Stomach (tissue), 9 donors: ENCODE data around the gene ANTKMT. TPM values are rescaled to one million over a fixed set of nuclear protein-coding genes. Genes with fewer than 3 reads are reported as not detected.

Experiments used
- DNase-seq, 2 donors: peaks; one replicate each; pipeline versions ENCODE4 v3.0.0 to v3.0.0-alpha.2; 2013 to 2019
- H3K27ac ChIP-seq, 5 donors: fragments of 200-600 bp in 4 of 5; sonication (generic) in 4 of 5; one replicate each; pipeline ENCODE4 v1.5.1; 2013 to 2019; ENCODE audit warnings: mild to moderate bottlenecking in 1 of 5, moderate library complexity in 1 of 5
- H3K27me3 ChIP-seq, 3 donors: fragments of 200-600 bp; sonication (generic); one replicate each; pipeline ENCODE4 v1.5.1; 2017 to 2019; ENCODE audit warnings: mixed run types in 1 of 3
- H3K36me3 ChIP-seq, 4 donors: fragments of 200-600 bp; sonication (generic); 1 replicate in 3 of 4; 2 replicates in 1 of 4; pipeline ENCODE4 v1.5.1; 2016 to 2019
- H3K4me1 ChIP-seq, 4 donors: fragments of 200-600 bp; sonication (generic); one replicate each; pipeline ENCODE4 v1.5.1; 2016 to 2019
- H3K4me3 ChIP-seq, 4 donors: fragments of 200-600 bp; sonication (generic) in 3 of 4; one replicate each; pipeline ENCODE4 v1.5.1; 2016 to 2019; ENCODE audit warnings: mild to moderate bottlenecking in 1 of 4
- H3K9me3 ChIP-seq, 4 donors: fragments of 200-600 bp; sonication (generic); one replicate each; pipeline ENCODE4 v1.5.1; 2016 to 2019
- CTCF ChIP-seq, 7 experiments: fragments of 450-650 bp in 4 of 7; fragments of 200-600 bp in 3 of 7; sonication (generic) in 3 of 7; IDR thresholded peaks; one replicate each; pipeline ENCODE4 v1.5.1; 2016 to 2019; ENCODE audit warnings: antibody characterized with exemption in 7 of 7, control low read depth in 2 of 7, mild to moderate bottlenecking in 1 of 7
- EP300 ChIP-seq: sonication (generic); formaldehyde crosslinking; IDR thresholded peaks from one replicate; pipeline ENCODE4 v1.6.1; 2017; ENCODE audit warnings: antibody characterized with exemption
- POLR2A ChIP-seq, 4 donors: fragments of 450-650 bp; IDR thresholded peaks; one replicate each; pipeline ENCODE4 v1.6.1; 2016; ENCODE audit warnings: antibody characterized with exemption in 4 of 4, control low read depth in 2 of 4, mild to moderate bottlenecking in 1 of 4, moderate library complexity in 1 of 4
- POLR2AphosphoS5 ChIP-seq, 3 donors: sonication (generic); formaldehyde crosslinking; IDR thresholded peaks; one replicate each; pipeline ENCODE4 v1.6.1; 2016; ENCODE audit warnings: antibody characterized with exemption in 3 of 3
- WGBS, 5 donors: extraction: QIAGEN DNeasy Blood & Tissue Kit in 3 of 5; methylation state at CpG; one replicate each; pipeline versions ENCODE4 v1.1.5 to v1.1.7; 2013 to 2018; 5-methylcytosine and 5-hydroxymethylcytosine counted together
- intact Hi-C: fragments of 100-400 bp; cut with DNase I; formaldehyde crosslinking; loops from one replicate; pipeline ENCODE4 v1.15.1; 2023; ENCODE audit warnings: low total_unique reads
- polyA plus RNA-seq, 3 donors: library from polyadenylated mRNA; stranded (reverse); fragments of 200-250 nt; gene quantifications; one replicate each; pipeline ENCODE4 v1.2.3, GENCODE V29; 2013
- total RNA-seq, 5 donors: library from RNA; depleted of rRNA; stranded (reverse); fragments of >200 nt; gene quantifications; one replicate each; pipeline versions ENCODE4 v1.1.0 to v1.2.3, GENCODE V29; 2014 to 2016
- donor health status: healthy with polysubstance abuse.
- donor health status: Bipolar disorder and iron deficiency.
- donor health status: healthy.

ANTKMT gene
- total and polyA plus RNA-seq, 8 donors: 9.7 to 602 (median 51.5) TPM

DNA sequence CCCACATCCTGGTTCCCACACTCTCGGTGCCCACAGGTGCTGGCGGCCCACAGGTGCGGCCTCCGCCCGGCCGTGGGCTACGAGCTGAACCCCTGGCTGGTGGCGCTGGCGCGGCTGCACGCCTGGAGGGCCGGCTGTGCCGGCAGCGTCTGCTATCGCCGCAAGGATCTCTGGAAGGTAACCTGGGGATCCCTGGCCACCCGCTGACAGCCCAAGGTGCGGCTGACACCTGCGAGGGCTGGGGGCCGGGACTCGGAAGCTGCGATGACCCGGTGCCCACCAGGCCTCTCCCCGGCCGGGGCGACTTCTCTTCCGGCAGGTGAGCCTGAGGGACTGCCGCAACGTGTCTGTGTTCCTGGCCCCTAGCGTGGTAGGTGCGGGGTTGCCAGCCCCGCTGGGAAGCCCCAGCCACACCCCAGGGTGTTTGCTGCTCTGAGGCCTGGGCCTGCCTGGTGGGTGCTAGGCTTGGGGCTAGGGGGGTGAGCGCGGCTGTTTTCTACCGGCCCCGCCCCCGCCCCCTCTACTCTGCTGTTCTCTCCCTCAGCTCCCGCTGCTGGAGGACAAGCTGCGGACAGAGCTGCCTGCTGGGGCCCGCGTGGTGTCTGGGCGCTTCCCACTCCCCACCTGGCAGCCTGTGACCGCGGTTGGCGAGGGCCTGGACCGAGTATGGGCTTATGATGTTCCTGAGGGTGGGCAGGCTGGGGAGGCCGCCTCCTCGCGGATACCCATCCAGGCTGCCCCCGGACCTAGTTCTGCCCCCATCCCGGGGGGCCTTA lies 1.0 kb downstream of the ANTKMT start:
- WGBS, 5 donors: 82 to 88% (median 85%) methylated on average over 22 to 51 of the region's 51 CpGs
- peak overlapping the region; percentile 88 to 94 (median 90) for H3K27ac ChIP-seq
- no peaks in the 10 kb centered on the region for H3K9me3 ChIP-seq
- H3K27me3 ChIP-seq: peaks cover 0 to 37% (median 5%) of the 10 kb centered on the region in 3 donors
- peak overlapping the region; percentile 63 to 88 (median 80) for H3K4me3 ChIP-seq
- peaks cover 28 to 57% (median 55%) of the 10 kb centered on the region in 4 donors for H3K4me1 ChIP-seq
- intact Hi-C loops: no loop called here
- peaks cover 0 to 13% (median 0%) of the 10 kb centered on the region in 4 donors for H3K36me3 ChIP-seq
- no peak for TF ChIP-seq POLR2AphosphoS5 (IDR thresholded peaks at IDR 0.05)
- no peak for TF ChIP-seq POLR2A (IDR thresholded peaks at IDR 0.05)
- TF ChIP-seq EP300: no peak
- TF ChIP-seq CTCF (IDR thresholded peaks at IDR 0.05): no peak
- DNase-seq: no peak

GRCh38 chr16:722835-723633 lies 2.1 kb downstream of the ANTKMT start:
- DNase-seq: no peak
- H3K4me3 ChIP-seq: no peak overlapping the region
- intact Hi-C loops: no loop called here
- H3K36me3 ChIP-seq: peaks cover 0 to 8% (median 0%) of the 10 kb centered on the region in 4 donors
- WGBS, 5 donors: 84 to 94% (median 91%) methylated on average over 10 to 24 of the region's 24 CpGs
- H3K9me3 ChIP-seq: no peaks in the 10 kb centered on the region
- peaks cover 39 to 65% (median 62%) of the 10 kb centered on the region in 4 donors for H3K4me1 ChIP-seq
- peaks cover 0 to 38% (median 16%) of the 10 kb centered on the region in 3 donors for H3K27me3 ChIP-seq
- no peak for TF ChIP-seq EP300
- TF ChIP-seq POLR2A (IDR thresholded peaks at IDR 0.05): no peak
- TF ChIP-seq POLR2AphosphoS5 (IDR thresholded peaks at IDR 0.05): no peak
- no peak for TF ChIP-seq CTCF (IDR thresholded peaks at IDR 0.05)
- H3K27ac ChIP-seq: no peak overlapping the region

DNA sequence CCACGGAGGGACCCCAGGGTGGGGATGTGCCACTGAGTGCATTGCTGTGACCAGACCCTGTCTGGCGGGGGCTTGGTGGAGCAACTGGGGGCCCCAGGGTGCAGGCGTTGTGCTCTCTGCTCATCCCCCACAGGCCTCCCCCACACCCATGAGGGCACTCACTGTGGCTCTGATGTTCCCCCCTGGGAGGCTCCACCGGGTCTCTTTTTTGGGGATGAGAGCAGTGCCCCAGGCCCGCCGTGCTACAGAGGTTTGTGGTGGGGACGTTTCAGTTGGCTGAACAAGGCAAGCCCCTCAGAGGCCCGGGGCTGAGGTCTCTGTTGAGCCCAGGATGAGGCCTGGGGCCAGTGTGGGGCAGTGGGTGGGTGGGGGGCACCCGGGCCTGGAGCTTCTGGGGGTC lies 2.7 kb downstream of the ANTKMT start:
- peaks cover 45 to 67% (median 63%) of the 10 kb centered on the region in 4 donors for H3K4me1 ChIP-seq
- no peak for DNase-seq
- peaks cover 0 to 8% (median 0%) of the 10 kb centered on the region in 4 donors for H3K36me3 ChIP-seq
- no peak overlapping the region for H3K4me3 ChIP-seq
- H3K9me3 ChIP-seq: no peaks in the 10 kb centered on the region
- H3K27me3 ChIP-seq: peaks cover 0 to 44% (median 22%) of the 10 kb centered on the region in 3 donors
- WGBS, 5 donors: 70 to 90% (median 77%) methylated on average over 5 to 9 of the region's 9 CpGs
- TF ChIP-seq POLR2AphosphoS5 (IDR thresholded peaks at IDR 0.05): no peak
- no peak for TF ChIP-seq POLR2A (IDR thresholded peaks at IDR 0.05)
- no peak for TF ChIP-seq CTCF (IDR thresholded peaks at IDR 0.05)
- TF ChIP-seq EP300: no peak
- H3K27ac ChIP-seq: no peak overlapping the region
- intact Hi-C loops: no loop called here
